Stomach (tissue), 4 donors: ENCODE data around the gene CALR.

Experiments used
- EP300 ChIP-seq: sonication (generic); formaldehyde crosslinking; IDR thresholded peaks from one replicate; pipeline ENCODE4 v1.6.1; 2017; ENCODE audit warnings: antibody characterized with exemption
- POLR2A ChIP-seq, 4 donors: fragments of 450-650 bp; IDR thresholded peaks; one replicate each; pipeline ENCODE4 v1.6.1; 2016; ENCODE audit warnings: antibody characterized with exemption in 4 of 4, control low read depth in 2 of 4, mild to moderate bottlenecking in 1 of 4, moderate library complexity in 1 of 4

- no peak for TF ChIP-seq POLR2A (IDR thresholded peaks at IDR 0.05)
- TF ChIP-seq EP300, result no peak
Observed at GRCh38 chr19:12912571-12912970, 25.8 kb upstream of the CALR start.
